A549 treated with AZD2906 at 1 μM for 4 hours (cell line): Measurements from ENCODE around the gene RNPC3. TPM values are rescaled to one million over a fixed set of nuclear protein-coding genes. Genes with fewer than 3 reads are reported as not detected.

Experiments
- total RNA-seq: library from RNA; stranded (reverse); fragments of 200-300 nt; extraction: Qiagen RNA extraction; gene quantifications from 5 replicates; pipeline ENCODE4 v1.2.3, GENCODE V29; 2022

RNPC3 gene, protein sequence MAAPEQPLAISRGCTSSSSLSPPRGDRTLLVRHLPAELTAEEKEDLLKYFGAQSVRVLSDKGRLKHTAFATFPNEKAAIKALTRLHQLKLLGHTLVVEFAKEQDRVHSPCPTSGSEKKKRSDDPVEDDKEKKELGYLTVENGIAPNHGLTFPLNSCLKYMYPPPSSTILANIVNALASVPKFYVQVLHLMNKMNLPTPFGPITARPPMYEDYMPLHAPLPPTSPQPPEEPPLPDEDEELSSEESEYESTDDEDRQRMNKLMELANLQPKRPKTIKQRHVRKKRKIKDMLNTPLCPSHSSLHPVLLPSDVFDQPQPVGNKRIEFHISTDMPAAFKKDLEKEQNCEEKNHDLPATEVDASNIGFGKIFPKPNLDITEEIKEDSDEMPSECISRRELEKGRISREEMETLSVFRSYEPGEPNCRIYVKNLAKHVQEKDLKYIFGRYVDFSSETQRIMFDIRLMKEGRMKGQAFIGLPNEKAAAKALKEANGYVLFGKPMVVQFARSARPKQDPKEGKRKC
- total RNA-seq = 4.9 to 7.1 TPM (median 5.5 TPM) in 5 replicates

DNA sequence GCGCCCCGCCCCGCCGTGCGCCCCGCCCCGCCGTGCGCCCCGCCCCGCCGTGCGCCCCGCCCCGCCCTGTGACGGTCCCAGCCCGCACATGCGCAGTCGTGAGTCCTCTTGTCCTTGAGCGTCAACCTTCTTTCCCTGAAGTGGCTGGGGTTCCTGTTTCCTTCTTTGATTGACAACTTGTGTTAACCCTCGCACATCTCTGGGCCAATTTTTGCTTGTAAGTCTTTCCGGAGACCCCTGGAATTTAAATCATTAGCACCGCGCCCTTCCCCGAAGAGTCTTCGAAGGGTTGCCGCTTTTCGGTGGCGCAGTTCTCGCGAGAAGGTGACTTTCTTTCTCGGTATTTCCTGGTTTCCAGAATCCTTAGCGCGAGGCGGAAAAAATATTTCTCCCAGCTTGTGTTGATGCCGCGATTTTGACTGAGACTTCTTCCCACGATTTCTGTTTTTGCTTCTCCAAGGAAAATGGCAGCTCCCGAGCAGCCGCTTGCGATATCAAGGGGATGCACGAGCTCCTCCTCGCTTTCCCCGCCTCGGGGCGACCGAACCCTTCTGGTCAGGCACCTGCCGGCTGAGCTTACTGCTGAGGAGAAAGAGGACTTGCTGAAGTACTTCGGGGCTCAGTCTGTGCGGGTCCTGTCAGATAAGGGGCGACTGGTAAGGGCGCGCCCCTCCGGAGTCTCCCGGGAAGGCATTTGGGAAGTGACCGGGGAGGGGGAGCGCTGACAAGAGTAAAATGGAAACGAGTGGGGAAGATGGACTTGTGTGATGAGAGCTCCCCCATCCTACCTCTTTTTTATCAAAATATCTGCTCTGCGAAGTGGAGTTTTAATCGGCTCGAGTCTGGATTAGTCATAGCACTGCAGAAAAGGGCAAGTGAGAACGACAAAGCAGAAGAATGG lies at the start of gene RNPC3:
TSS of gene RNPC3 (plus strand) at position 93 of the 901 bp plus-strand sequence. CDS start at position 465, 372 bp downstream.

DNA sequence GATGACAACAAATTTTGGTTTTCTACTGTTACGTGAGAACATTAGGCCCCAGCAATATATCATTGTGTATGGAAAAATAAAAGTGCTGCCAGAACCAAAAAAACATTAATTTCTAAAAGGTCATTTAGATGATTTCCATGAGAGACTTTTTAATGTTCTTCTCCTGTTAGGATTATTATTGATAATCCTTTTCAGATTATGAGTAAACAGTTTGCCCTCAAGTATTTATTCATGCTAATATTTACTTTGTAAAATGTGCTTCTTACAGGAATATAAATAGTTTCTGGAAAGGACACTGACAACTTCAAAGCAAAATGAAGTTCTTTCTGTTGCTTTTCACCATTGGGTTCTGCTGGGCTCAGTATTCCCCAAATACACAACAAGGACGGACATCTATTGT lies 45.8 kb downstream of the RNPC3 start, which contains the start of gene AMY2B:
TSS of gene AMY2B (plus strand) at position 301 of the 400 bp plus-strand sequence. CDS start at position 315, 14 bp downstream.

Other genes with a start within 250 kb of the RNPC3 start
- 0.39 to 0.64 TPM (median 0.47 TPM) in 5 replicates for gene AMY2B, start 45.9 kb downstream of the RNPC3 start, total RNA-seq
- gene AMY2A, start 91.7 kb downstream of the RNPC3 start, total RNA-seq = not detected in 5 replicates
- not detected in 5 replicates for gene AMY1A, start 130.1 kb downstream of the RNPC3 start, total RNA-seq
- gene AMY1B, start 170.5 kb downstream of the RNPC3 start, total RNA-seq = not detected in 5 replicates
- not detected in 5 replicates for gene AMY1C, start 224.2 kb downstream of the RNPC3 start, total RNA-seq